Type B pancreatic cell (in vitro differentiated cells): Measurements from ENCODE around the gene ACOT13. TPM values are rescaled to one million over a fixed set of nuclear protein-coding genes. Genes with fewer than 3 reads are reported as not detected.
"Not testable (repeated sequence)": the region's sequence is repeated elsewhere in the genome, so short reads cannot be mapped to it uniquely, and the experiment has no call there.

Experiments used
- DNase-seq: peaks from one replicate; pipeline ENCODE4 v3.0.0; 2021; ENCODE audit warnings: mixed read lengths; ENCODE audit not compliant: unreplicated experiment; ENCODE audit errors: extremely low spot score
- H3K27ac Mint-ChIP-seq: 2 replicates; pipeline ENCODE4 v1.8.0; 2021; ENCODE audit warnings: mild to moderate bottlenecking, mixed read lengths
- H3K27me3 Mint-ChIP-seq: 2 replicates; pipeline ENCODE4 v1.8.0; 2021; ENCODE audit warnings: mixed read lengths
- H3K36me3 Mint-ChIP-seq: 2 replicates; pipeline ENCODE4 v1.8.0; 2021; ENCODE audit warnings: mixed read lengths
- H3K4me1 Mint-ChIP-seq: one replicate; pipeline ENCODE4 v1.8.0; 2021; ENCODE audit warnings: mixed read lengths; ENCODE audit not compliant: unreplicated experiment
- H3K4me3 Mint-ChIP-seq: 2 replicates; pipeline ENCODE4 v1.8.0; 2021; ENCODE audit warnings: mild to moderate bottlenecking, mixed read lengths
- H3K9me3 Mint-ChIP-seq: 2 replicates; pipeline ENCODE4 v1.8.0; 2021; ENCODE audit warnings: mixed read lengths
- total RNA-seq: library from RNA; stranded (reverse); gene quantifications from 2 replicates; pipeline ENCODE4 v1.2.1, GENCODE V29; 2021; ENCODE audit warnings: low replicate concordance
- TF ChIP-seq, protein P1 (sequence below): fragments of 200-600 bp; sonication (generic); conservative IDR thresholded peaks from 2 replicates; pipeline ENCODE4 v1.5.0; 2021; ENCODE audit warnings: antibody characterized with exemption, mild to moderate bottlenecking

Gene ACOT13
- total RNA-seq, 1 donor from 2014 or later = 24.7 TPM

DNA sequence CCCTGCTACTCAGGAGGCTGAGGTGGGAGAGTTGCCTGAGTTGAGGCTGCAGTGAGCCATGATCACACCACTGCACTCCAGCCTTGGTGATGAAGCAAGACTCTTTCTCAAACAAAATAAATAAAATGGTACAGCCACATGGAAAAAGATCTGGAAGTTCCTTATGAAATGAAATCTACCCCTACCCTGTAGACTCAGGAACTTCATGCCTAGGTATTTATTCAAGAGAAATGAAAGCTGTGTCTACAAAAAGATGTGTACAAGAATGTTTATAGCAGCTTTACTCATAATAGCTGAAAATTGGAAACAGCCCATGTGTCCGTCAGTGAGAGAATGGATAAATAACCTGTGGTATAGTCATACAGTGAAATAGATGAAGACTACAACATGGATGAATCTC is 67.3 kb downstream of the ACOT13 start:
- no peak overlapping the region for H3K4me3 Mint-ChIP-seq
- H3K27ac Mint-ChIP-seq = no peak overlapping the region
- no peaks in the 10 kb centered on the region for H3K36me3 Mint-ChIP-seq
- peaks cover 6% of the 10 kb centered on the region for H3K9me3 Mint-ChIP-seq
- no peak for DNase-seq
- no peaks in the 10 kb centered on the region for H3K4me1 Mint-ChIP-seq
- H3K27me3 Mint-ChIP-seq = no peaks in the 10 kb centered on the region
- TF ChIP-seq, protein P1, sequence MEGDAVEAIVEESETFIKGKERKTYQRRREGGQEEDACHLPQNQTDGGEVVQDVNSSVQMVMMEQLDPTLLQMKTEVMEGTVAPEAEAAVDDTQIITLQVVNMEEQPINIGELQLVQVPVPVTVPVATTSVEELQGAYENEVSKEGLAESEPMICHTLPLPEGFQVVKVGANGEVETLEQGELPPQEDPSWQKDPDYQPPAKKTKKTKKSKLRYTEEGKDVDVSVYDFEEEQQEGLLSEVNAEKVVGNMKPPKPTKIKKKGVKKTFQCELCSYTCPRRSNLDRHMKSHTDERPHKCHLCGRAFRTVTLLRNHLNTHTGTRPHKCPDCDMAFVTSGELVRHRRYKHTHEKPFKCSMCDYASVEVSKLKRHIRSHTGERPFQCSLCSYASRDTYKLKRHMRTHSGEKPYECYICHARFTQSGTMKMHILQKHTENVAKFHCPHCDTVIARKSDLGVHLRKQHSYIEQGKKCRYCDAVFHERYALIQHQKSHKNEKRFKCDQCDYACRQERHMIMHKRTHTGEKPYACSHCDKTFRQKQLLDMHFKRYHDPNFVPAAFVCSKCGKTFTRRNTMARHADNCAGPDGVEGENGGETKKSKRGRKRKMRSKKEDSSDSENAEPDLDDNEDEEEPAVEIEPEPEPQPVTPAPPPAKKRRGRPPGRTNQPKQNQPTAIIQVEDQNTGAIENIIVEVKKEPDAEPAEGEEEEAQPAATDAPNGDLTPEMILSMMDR = no peak

DNA sequence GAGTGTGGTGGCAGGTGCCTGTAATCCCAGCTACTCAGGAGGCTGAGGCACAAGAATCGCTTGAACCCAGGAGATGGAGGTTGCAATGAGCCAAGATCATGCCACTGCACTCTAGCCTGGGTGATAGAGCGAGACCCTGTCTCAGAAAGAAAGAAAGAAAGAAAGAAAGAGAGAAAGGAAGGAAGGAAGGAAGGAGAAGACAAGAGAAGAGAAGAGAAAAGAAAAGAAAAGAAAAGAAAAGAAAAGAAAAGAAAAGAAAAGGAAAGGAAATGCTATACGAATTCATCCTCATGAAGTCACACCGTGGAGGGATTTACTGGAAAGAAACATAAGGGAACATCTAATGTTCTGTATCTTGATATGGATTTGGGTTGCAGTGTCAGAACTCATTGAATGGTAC is 67.8 kb downstream of the ACOT13 start:
- H3K27me3 Mint-ChIP-seq = not testable (repeated sequence)

DNA sequence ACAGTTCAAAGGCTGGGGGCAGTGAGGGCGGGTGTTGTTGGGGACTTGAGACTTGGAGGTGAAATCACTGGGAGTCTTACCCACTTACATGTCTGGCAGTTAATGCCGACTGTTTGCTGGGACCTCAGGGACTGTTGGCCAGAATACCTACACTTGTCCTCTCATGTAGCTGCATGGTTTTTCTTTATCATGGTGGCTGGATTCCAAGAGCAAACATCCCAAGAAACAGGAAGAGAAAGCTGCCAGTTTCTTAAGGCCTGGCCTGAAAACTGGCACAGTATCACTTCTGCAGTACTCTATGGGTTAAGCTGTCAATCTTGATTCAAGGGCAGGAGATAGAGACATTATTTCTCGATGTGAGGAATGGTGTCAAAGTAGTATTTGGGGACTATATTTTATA is 71.9 kb downstream of the ACOT13 start:
- Mint-ChIP-seq H3K27me3 (no peaks in the 10 kb centered on the region), H3K27ac (no peak overlapping the region)

More for the DNA sequence above, 67.8 kb downstream of the ACOT13 start:
- not testable (repeated sequence) for H3K4me1 Mint-ChIP-seq, H3K36me3 Mint-ChIP-seq, H3K4me3 Mint-ChIP-seq, H3K27ac Mint-ChIP-seq, H3K9me3 Mint-ChIP-seq, DNase-seq

DNA sequence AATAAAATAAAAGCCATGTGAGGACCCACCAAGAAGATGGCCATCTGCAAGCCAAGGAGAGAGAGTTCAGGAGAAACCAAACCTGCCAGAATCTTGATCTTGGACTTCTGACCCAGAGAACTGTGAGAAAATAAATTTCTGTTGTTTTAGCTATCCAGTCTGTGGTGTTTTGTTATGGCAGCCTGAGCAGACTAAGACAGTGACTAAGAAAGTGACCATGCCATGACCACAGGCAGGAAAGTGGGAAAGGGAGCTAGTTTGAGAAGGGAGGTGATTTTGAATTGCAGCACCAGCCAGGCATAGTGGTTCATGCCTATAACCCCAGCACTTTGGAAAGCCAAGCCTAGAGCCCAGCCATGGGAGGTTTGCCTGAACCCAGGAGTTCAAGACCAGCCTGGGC is 74.0 kb downstream of the ACOT13 start:
- no peaks in the 10 kb centered on the region for H3K27me3 Mint-ChIP-seq
- DNase-seq = no peak
- TF ChIP-seq, protein P1 = no peak
- no peak overlapping the region for H3K4me3 Mint-ChIP-seq
- no peaks in the 10 kb centered on the region for H3K4me1 Mint-ChIP-seq
- H3K36me3 Mint-ChIP-seq = no peaks in the 10 kb centered on the region
- no peak overlapping the region for H3K27ac Mint-ChIP-seq
- no peaks in the 10 kb centered on the region for H3K9me3 Mint-ChIP-seq

More for the DNA sequence above, 71.9 kb downstream of the ACOT13 start:
- DNase-seq = no peak
- H3K4me1 Mint-ChIP-seq = no peaks in the 10 kb centered on the region
- no peaks in the 10 kb centered on the region for H3K36me3 Mint-ChIP-seq
- H3K9me3 Mint-ChIP-seq = no peaks in the 10 kb centered on the region
- H3K4me3 Mint-ChIP-seq = no peak overlapping the region
- TF ChIP-seq, protein P1 = no peak

DNA sequence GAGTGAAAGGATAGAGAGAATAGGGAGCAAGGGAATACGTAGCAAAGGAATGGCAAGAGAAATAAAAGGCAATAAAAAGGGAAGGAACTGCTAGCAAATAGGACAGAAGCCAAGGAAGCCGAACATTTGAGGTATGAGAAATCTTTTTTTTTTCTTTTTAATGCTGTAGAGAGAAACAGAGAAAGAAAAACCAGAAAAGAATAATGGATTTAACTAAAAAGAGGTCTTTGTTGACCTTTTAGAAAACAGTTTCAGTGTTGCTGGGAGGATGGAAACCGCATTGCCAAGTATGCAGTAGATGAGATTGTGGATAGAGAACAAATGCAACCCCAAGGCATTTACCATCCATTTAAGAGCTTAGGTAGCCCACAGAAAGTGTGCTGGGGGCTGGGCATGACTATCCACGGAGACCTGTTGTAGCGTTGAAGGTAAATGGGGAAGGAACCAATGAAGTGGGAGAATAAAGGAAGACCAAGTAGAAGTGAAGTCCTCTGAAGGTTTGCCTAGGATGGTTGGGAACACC is 75.4 kb downstream of the ACOT13 start:
- Mint-ChIP-seq H3K27ac (no peak overlapping the region), H3K36me3 (no peaks in the 10 kb centered on the region), H3K27me3 (no peaks in the 10 kb centered on the region), H3K4me3 (no peak overlapping the region), H3K9me3 (no peaks in the 10 kb centered on the region), H3K4me1 (no peaks in the 10 kb centered on the region)
- DNase-seq = no peak
- TF ChIP-seq, protein P1 = no peak

DNA sequence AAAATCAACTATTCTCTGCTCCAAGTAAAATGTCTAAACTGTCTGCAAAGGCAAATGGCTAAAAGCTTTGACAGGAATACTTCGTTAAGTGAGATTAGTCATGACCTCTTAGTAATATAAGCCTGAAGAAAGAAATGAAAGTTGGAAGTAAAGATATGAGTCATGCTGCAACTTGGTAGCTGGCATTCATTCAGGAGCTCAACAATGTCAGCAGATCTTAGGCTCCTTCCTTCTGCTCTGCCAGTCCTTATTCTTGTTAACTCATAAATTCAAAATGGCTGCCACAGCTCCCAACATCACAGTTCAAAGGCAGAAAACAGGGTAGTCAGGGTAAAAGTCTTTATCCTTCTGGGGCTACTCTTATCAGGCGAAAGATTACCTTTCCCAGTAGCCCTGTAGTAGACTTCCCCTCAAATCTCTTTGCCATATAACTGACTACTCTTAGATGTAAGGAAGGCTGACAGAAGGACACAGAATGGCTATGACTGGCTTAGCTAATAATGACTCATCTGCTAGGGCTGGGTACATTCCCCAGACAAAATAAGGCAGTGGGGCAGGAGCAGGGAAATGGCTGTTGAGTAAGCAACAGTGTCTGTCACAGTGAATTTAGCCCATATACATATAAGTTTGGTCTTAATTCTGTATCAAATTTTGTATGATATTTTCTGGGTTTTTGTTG is 76.5 kb downstream of the ACOT13 start:
- Mint-ChIP-seq H3K9me3 (no peaks in the 10 kb centered on the region), H3K27ac (peak overlapping the region; percentile 35), H3K36me3 (no peaks in the 10 kb centered on the region), H3K4me3 (no peak overlapping the region), H3K27me3 (no peaks in the 10 kb centered on the region), H3K4me1 (no peaks in the 10 kb centered on the region)
- TF ChIP-seq, protein P1 = no peak
- no peak for DNase-seq
